Fibroblast of mammary gland (primary cell): Measurements from ENCODE around the gene TM7SF3.

Experiments
- DNase-seq: peaks from one replicate; pipeline ENCODE4 v3.0.0-alpha.2; 2010; ENCODE audit warnings: low read depth
- H3K4me3 ChIP-seq: 2 replicates; pipeline ENCODE4 v1.5.1; 2011; ENCODE audit warnings: low read depth, mild to moderate bottlenecking, low read length, moderate library complexity; ENCODE audit not compliant: control insufficient read depth
- CTCF ChIP-seq: conservative IDR thresholded peaks from 2 replicates; pipeline ENCODE4 v1.5.1; 2011; ENCODE audit warnings: low read depth, low read length, inconsistent platforms; ENCODE audit not compliant: control insufficient read depth, insufficient read depth

Gene TM7SF3

DNA sequence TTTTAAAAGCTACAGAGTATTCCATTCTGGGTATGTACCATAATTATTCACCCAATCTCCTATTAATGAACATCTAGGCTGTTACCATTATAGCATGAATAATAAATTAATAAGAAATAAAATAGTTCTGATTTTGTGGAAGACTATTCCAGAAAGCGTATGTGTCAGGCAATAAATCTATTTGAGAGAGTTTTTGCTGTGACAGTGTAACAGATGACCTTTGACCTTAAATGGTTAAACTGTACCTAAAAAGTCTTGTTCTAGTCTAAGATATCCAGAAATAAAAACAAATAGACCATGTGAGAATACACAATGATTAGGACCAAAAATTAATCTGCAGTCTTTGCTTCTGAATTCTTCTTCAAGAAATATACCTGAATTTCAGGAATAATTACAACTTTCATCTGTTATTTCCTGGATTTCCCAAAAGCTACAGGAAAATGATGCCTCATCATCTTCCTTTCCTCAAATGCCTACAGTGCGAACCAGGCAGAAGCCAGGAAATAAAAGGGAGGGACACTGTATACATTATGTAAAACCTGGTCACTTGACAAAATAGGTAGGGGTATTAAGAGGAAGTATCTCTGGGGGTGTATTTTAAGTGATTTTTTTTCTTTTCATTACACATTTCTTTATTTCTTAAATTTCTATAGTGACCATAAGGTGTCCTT lies 7.3 kb downstream of the TM7SF3 start:
- DNase-seq, result no peak
- no peak overlapping the region for H3K4me3 ChIP-seq
- TF ChIP-seq CTCF, result no peak

- no peak for TF ChIP-seq CTCF
- no peak overlapping the region for H3K4me3 ChIP-seq
- DNase-seq, result no peak
These were observed 8.7 kb downstream of the TM7SF3 start for GRCh38 chr12:27005495-27005894.

- DNase-seq, result no peak
- no peak for TF ChIP-seq CTCF
- no peak overlapping the region for H3K4me3 ChIP-seq
These were observed 10.5 kb downstream of the TM7SF3 start for GRCh38 chr12:27003421-27004381.

- no peak for DNase-seq
- no peak overlapping the region for H3K4me3 ChIP-seq
- TF ChIP-seq CTCF, result no peak
These were observed 12.0 kb downstream of the TM7SF3 start for GRCh38 chr12:27002141-27002540.

GRCh38 chr12:27001663-27002062 lies 12.5 kb downstream of the TM7SF3 start:
- H3K4me3 ChIP-seq, result no peak overlapping the region
- TF ChIP-seq CTCF, result no peak
- no peak for DNase-seq

DNA sequence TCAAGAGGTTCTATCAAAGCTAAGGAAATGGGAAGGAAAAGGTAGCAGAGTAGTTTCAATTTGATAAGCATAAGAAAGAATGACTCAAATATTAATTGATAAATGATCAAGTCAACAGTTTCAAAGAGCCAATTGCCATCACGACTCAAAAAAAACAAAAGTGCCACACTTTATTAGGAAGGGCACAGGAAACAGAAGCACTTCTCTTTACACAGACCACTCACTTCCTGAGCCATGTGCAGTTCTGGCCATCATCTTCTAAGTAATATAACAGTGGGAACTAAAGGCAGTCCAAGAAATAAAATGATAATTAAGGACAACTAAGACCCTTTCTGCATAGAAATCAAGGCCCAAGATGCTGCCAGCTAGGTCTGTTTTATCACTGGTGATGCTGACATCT lies 13.2 kb downstream of the TM7SF3 start:
- TF ChIP-seq CTCF, result no peak
- no peak for DNase-seq
- no peak overlapping the region for H3K4me3 ChIP-seq
